ENCODE results near the gene CUX1. TPM values are rescaled to one million over a fixed set of nuclear protein-coding genes. Genes with fewer than 3 reads are reported as not detected.
A peak's percentile ranks its signal among the peaks of the same experiment; 100 is the strongest.

The CUX1 gene
- total and polyA plus RNA-seq, 2 of the 13 experiments (the other 11 are each of a cell fraction or from before 2014, with no cell fraction given): 13.7 to 14.9 TPM

DNA sequence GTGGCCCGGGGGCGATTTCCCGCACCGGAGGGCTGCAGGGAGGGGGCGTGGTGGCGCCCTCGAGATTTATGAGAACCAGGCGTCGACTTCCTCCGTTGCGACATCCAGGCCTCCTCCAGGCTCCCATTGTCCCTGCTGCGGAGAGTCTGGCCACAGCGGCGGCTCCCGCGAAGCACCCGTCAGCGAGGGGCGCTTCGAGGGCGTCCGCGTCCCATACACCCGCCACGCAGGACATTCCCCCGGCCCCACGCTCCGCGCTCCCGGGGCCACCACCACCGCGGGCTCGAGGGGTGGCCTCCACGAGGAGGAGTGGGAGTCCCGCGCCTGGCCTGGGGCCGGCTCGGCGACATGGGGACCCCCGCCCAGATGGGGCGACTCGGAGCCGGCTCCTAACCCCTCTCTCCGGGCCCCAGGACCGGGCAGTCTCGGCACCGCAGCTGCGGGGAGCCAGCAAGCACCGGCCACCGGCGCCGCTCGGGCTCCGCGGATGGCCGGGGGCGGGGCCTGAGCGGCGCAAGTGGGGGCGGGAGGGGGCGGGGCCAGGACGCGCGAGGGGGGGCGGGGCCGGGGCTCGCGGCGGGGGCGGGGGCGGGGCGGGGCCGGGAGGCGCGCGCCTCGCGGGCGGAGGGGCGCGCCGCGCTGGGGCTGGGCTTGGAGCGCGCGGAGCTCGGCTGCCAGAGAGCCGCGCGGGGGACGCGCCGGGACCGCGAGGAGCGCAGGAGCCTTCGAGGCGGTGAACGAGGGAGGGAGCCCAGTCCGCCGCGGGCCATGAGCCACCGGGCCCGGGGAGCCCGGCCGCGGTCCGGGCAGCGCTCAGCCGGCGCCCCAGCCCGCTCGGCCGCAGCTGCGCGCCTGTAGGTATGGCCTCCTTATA is 469.0 kb downstream of the CUX1 start, which contains the start of gene SH2B2 (continued):
- TF ChIP-seq TRAFD1 (CRISPR knock-in tag; IDR thresholded peaks at IDR 0.05; ENCODE audit: borderline replicate concordance) (no peak), ZNF121 (CRISPR knock-in tag; IDR thresholded peaks at IDR 0.05) (no peak), ZNF280B (CRISPR knock-in tag; IDR thresholded peaks at IDR 0.05; ENCODE audit: borderline replicate concordance) (no peak), ZNF564 (CRISPR knock-in tag; IDR thresholded peaks at IDR 0.05) (no peak; the same call in 1 of the 2 replicates), HHEX (CRISPR knock-in tag; IDR thresholded peaks at IDR 0.05) (no peak), ZNF317 (CRISPR knock-in tag; IDR thresholded peaks at IDR 0.05) (no peak; the same call in 1 of the 2 replicates), ZNF678 (CRISPR knock-in tag; IDR thresholded peaks at IDR 0.05) (no peak; the same call in 1 of the 2 replicates), BCL3 (CRISPR knock-in tag; IDR thresholded peaks at IDR 0.05) (peak; percentile 90; the same call in 1 of the 2 replicates), FLYWCH1 (CRISPR knock-in tag; IDR thresholded peaks at IDR 0.05) (no peak), ZBTB33 (CRISPR knock-in tag; IDR thresholded peaks at IDR 0.05) (no peak), ZBTB20 (CRISPR knock-in tag; IDR thresholded peaks at IDR 0.05; ENCODE audit: borderline replicate concordance, low read depth) (0 out of 2 replicates have a peak, but pooled peaks have one; percentile 26), ZNF589 (CRISPR knock-in tag; conservative IDR thresholded peaks at IDR 0.05) (0 out of 2 replicates have a peak, but pooled peaks have one; percentile 4), ZNF768 (CRISPR knock-in tag; IDR thresholded peaks at IDR 0.05) (peak; percentile 9; the same call in 1 of the 2 replicates), ZSCAN12 (CRISPR knock-in tag; IDR thresholded peaks at IDR 0.05) (no peak), ZFP82 (CRISPR knock-in tag; IDR thresholded peaks at IDR 0.05; ENCODE audit: borderline replicate concordance) (peak; percentile 37; the same call in 1 of the 2 replicates), ZBTB26 (CRISPR knock-in tag; IDR thresholded peaks at IDR 0.05; ENCODE audit: borderline replicate concordance) (0 out of 2 replicates have a peak, but pooled peaks have one; percentile 49), ZNF430 (CRISPR knock-in tag; IDR thresholded peaks at IDR 0.05) (0 out of 2 replicates have a peak, but pooled peaks have one; percentile 54)
- TF ChIP-seq, protein P1, sequence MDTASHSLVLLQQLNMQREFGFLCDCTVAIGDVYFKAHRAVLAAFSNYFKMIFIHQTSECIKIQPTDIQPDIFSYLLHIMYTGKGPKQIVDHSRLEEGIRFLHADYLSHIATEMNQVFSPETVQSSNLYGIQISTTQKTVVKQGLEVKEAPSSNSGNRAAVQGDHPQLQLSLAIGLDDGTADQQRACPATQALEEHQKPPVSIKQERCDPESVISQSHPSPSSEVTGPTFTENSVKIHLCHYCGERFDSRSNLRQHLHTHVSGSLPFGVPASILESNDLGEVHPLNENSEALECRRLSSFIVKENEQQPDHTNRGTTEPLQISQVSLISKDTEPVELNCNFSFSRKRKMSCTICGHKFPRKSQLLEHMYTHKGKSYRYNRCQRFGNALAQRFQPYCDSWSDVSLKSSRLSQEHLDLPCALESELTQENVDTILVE (CRISPR knock-in tag; IDR thresholded peaks at IDR 0.05): no peak
